Stimulated activated CD8-positive, alpha-beta memory T cell treated with anti-CD3 and anti-CD28 coated beads, Interleukin-15, amount 100 ng/mL, for 24 hours (primary cell): ENCODE measurements around the gene SMIM29.

Experiments used
- DNase-seq: peaks from one replicate; pipeline ENCODE4 v3.0.0-alpha.2; 2020; ENCODE audit warnings: low read depth

The SMIM29 gene

GRCh38 chr6:34240329-34241248, 8.2 kb downstream of the SMIM29 start:
- no peak for DNase-seq

- no peak for DNase-seq
Measured at GRCh38 chr6:34239893-34240292, 8.9 kb downstream of the SMIM29 start.

DNA sequence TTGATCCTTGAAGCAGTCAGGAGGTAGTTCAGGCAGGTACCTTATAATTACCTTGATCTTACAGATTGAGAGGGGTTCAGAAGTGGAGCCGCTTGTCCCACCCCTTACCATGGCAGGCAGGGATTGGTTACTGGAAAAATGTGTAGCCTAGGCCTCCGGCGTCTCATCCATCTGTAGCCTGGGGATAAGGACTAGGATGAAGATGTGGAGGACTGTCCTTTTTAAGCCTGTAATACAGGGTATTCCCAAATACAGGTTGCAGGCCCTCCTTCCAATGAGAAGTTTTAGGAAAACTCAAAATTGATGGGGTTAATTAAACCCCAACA, 9.3 kb downstream of the SMIM29 start:
- DNase-seq, result no peak

GRCh38 chr6:34238585-34239499, 10.0 kb downstream of the SMIM29 start:
- no peak for DNase-seq

DNA sequence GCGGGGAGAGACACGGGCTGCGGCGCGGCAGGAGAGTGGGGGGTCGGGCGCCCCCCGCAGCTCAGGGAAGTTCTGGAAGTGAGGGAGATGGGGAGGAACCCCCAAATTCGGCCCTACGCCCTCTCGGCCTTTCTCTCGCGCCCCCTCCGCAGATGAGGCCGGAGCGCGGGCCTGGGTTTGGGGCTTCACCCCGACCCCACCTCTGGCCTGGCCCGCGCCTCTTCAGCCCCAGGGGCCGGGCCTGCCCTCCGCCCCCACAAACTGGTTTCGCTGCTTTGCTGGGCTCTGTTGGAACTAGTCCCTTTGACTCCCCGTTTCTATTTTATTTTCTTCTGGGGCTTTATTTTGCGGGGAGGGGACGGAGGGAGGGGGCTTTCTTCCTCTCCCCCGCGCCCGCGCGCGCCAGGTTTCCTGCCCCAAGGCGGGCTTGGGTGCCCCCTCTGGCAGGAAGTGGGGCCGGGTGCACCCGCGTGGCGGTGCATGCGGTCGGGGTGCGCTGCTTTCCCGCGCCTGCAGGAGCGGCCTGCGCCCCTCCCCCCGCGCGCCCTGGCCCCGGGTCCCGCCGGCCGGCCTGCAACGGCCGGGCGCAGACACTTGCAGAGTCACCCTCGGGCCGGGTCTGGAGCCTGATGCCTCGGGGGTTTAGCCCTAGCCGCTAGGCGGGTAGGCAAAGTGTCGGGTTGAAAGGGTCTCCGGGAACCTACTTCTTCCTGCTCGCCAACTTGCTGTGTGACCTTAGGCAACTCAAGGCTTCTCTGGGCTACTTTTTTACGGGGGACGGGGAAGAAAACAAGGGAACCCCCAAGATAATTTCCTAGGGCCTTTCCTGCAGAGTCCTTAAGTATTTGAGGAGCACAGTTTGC, 10.9 kb downstream of the SMIM29 start:
- no peak for DNase-seq

- DNase-seq, result no peak
Measured at GRCh38 chr6:34237316-34237721, 11.5 kb downstream of the SMIM29 start.

- DNase-seq, result peak; percentile 81
Measured at GRCh38 chr6:34236443-34237315, 12.1 kb downstream of the SMIM29 start, which contains the start of gene HMGA1. Gene HMGA1, plus strand, starts transcription at chr6:34236873. Its CDS starts 3,908 bp downstream, at chr6:34240781.

DNA sequence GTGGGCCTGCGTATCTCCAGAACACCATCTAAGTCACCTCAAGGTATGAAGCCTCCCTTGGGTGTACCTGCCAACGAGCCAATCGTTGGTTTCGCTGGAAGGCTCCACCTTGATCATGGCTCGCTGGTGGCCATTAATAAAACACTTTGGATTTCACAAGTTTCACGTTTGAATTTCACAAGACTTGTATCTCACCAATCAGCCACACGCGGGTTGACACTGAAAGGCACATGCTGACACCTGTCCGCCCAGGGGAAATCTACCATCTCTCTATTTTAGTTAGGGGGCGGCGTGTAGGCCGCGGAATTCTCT, 12.7 kb downstream of the SMIM29 start:
- no peak for DNase-seq

GRCh38 chr6:34235307-34236130, 13.3 kb downstream of the SMIM29 start:
- no peak for DNase-seq

- no peak for DNase-seq
Measured at GRCh38 chr6:34234667-34235306, 14.0 kb downstream of the SMIM29 start.

GRCh38 chr6:34233867-34234266, 14.9 kb downstream of the SMIM29 start:
- no peak for DNase-seq

GRCh38 chr6:34232901-34233300, 15.9 kb downstream of the SMIM29 start:
- DNase-seq, result no peak

GRCh38 chr6:34231566-34232336, 17.1 kb downstream of the SMIM29 start:
- DNase-seq, result no peak

- DNase-seq, result no peak
Measured at GRCh38 chr6:34230653-34231371, 18.0 kb downstream of the SMIM29 start.

DNA sequence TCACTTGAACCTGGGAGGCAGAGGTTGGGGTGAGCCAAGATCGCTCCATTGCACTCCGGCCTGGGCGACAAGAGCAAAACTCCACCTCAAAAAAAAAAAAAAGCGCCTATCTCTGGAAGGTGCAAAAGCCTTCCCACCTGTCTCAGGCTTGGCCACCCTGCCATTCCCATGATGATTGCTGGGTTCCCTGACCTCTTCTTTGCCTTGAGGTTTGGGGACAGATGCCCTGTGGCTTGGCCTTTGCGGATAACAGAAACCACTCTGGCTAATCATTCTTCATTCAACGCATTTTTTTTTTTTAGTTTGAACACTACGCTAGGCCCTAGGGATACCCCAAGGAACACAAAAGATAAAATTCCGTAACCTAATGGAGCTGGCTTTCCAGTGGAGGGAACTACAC, 18.9 kb downstream of the SMIM29 start:
- DNase-seq, result no peak

- DNase-seq, result no peak
Measured at GRCh38 chr6:34227761-34228421, 20.9 kb downstream of the SMIM29 start.

GRCh38 chr6:34226731-34227586, 21.8 kb downstream of the SMIM29 start:
- DNase-seq, result no peak
